ENCODE results near the gene RXRG. TPM values are rescaled to one million over a fixed set of nuclear protein-coding genes. Genes with fewer than 3 reads are reported as not detected.

Gene RXRG
- total and polyA plus RNA-seq, 12 donors: 1.2 to 16.3 (median 4.1) TPM

DNA sequence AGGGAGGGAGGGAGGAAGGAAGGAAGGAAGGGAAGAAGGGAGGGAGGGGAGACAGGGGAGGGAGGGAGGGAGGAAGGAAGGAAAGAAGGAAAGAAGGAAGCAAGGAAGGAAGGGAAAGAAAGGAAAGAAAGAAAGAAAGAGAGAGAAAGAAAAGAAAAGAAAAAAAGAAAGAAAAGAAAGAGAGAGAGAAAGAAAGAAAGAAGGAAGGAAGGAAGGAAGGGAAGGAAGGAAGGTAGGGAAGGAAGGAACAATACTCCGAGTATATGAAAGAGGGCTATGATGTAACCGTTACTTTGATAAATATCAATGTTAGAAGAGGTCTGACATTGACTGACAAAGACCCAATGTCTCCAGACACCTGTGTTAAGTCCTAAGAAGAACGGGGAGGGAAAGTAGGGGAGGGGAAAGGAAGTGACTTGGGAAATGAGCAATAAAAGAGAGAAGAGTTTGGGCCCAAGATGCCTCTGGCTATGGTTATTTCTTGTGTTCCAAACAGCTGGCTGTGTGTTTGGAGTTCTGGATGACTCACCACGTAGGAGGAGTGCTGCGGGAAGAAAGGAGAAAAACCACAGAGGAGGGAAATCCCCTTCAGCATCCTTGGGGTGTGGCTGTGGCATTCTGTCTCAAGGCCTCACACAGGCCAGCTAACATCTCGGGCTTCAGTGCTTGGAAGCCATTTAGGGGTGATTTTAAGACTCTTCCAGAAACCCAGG is 37.0 kb upstream of the RXRG start:
- Histone ChIP-seq H3K4me1 (peaks cover 0 to 31% (median 21%) of the 10 kb centered on the region in 9 donors), H3K36me3 (no peaks in the 10 kb centered on the region), H3K9me3 (no peaks in the 10 kb centered on the region), H3K4me3 (no peak overlapping the region), H3K27ac (peak overlapping the region in 2 of 10 donors; percentile 39 to 51), H3K27me3 (peaks cover 0 to under 1% (median 0%) of the 10 kb centered on the region in 7 donors)
- DNase-seq (peak in 1 of 2 donors; percentile 56), ATAC-seq (peak; percentile 67 to 92 (median 86))
- intact Hi-C loops (cut with DNase I): loop anchor here in 1 of 10 donors (10.0 kb wide), 1 partner anchor 67 kb away; no protein-coding TSS in a partner anchor
- TF ChIP-seq, protein P1, sequence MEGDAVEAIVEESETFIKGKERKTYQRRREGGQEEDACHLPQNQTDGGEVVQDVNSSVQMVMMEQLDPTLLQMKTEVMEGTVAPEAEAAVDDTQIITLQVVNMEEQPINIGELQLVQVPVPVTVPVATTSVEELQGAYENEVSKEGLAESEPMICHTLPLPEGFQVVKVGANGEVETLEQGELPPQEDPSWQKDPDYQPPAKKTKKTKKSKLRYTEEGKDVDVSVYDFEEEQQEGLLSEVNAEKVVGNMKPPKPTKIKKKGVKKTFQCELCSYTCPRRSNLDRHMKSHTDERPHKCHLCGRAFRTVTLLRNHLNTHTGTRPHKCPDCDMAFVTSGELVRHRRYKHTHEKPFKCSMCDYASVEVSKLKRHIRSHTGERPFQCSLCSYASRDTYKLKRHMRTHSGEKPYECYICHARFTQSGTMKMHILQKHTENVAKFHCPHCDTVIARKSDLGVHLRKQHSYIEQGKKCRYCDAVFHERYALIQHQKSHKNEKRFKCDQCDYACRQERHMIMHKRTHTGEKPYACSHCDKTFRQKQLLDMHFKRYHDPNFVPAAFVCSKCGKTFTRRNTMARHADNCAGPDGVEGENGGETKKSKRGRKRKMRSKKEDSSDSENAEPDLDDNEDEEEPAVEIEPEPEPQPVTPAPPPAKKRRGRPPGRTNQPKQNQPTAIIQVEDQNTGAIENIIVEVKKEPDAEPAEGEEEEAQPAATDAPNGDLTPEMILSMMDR (IDR thresholded peaks at IDR 0.05): no peak
- 38 to 47% methylated on average over 6 of the region's 6 CpGs for whole genome bisulfite sequencing, 2 donors

DNA sequence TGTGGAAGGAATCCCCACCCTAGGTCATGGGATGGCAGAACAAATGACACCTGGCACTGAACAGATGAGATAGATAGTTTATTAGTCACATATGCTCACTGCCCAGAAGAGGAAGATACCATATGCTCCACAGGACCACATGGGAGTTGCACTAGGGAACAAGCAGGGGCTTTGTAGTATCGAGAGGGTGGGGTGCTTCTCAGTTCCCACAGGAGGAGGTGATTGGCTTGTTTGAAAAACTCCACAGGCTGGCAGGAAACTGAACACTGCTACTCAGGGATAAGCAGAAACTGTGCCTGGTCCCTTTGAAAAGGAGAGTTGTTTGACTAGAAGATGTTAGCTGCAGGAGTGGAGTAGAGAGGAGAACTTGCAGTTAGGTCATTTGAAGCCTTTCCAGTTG is 31.9 kb upstream of the RXRG start:
- DNase-seq (no peak), ATAC-seq (no peak)
- Histone ChIP-seq H3K4me3 (no peak overlapping the region), H3K27ac (no peak overlapping the region), H3K27me3 (peaks cover 0 to 8% (median 0%) of the 10 kb centered on the region in 7 donors), H3K36me3 (no peaks in the 10 kb centered on the region), H3K9me3 (no peaks in the 10 kb centered on the region), H3K4me1 (no peaks in the 10 kb centered on the region)
- intact Hi-C loops (cut with DNase I): no loop called here
- WGBS, 2 donors: 64 to 67% methylated on average over 1 of the region's 1 CpG
- TF ChIP-seq, protein P1 (IDR thresholded peaks at IDR 0.05): no peak

DNA sequence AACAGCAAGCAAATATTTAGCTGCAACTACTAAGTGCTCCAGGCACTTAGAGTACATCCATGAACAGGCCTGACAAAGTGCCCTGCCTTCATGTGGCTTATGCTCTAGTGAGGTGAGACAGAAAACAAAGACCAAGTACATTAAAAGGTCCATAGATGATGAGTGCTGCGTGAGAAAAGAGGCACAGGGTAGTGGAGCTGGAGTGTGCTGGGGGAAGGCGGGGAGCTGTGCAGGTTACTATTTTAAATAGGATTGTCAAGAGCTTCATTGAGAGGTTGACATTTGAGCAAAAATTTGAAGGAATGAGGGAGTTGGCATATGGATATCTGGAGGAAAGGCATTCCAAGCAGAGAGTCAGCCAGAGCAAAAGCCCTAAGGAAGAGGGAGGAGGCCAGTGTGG is 29.3 kb upstream of the RXRG start:
- Histone ChIP-seq H3K27me3 (peaks cover 0 to 8% (median 0%) of the 10 kb centered on the region in 7 donors), H3K36me3 (no peaks in the 10 kb centered on the region), H3K4me1 (no peaks in the 10 kb centered on the region), H3K27ac (no peak overlapping the region), H3K9me3 (no peaks in the 10 kb centered on the region), H3K4me3 (no peak overlapping the region)
- WGBS, 2 donors: 96 to 99% methylated on average over 2 of the region's 2 CpGs
- ATAC-seq (no peak), DNase-seq (no peak)
- intact Hi-C loops (cut with DNase I): no loop called here
- TF ChIP-seq, protein P1 (IDR thresholded peaks at IDR 0.05): no peak

DNA sequence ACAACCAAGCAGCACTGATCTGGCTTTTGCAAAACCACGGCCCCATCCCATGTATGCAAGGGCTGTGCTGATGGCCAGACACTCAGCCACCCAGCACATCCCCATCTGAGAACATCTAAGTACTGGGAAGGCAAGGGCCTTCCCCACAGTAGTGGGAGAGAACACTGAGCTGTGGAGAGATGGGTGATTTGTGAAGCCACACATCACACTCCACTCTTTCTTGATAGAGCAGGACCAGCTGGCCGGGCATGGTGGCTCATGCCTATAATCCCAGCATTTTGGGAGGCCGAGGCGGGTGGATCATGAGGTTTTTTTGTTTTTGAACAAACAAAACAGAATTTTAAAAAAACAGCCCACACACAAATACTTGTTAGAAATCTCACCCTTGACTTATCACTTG is 28.2 kb upstream of the RXRG start:
- TF ChIP-seq, protein P1 (IDR thresholded peaks at IDR 0.05): no peak
- Histone ChIP-seq H3K4me3 (no peak overlapping the region), H3K36me3 (no peaks in the 10 kb centered on the region), H3K4me1 (no peaks in the 10 kb centered on the region), H3K9me3 (no peaks in the 10 kb centered on the region), H3K27me3 (peaks cover 0 to 8% (median 0%) of the 10 kb centered on the region in 7 donors), H3K27ac (no peak overlapping the region)
- intact Hi-C loops (cut with DNase I): no loop called here
- 86 to 95% methylated on average over 4 of the region's 4 CpGs for WGBS, 2 donors
- ATAC-seq (no peak), DNase-seq (no peak)
